GM21786 (cell line): ENCODE data around the gene CC2D2A.

Experiments used
- ATAC-seq: cut with Tn5 transposase; IDR thresholded peaks from one replicate; pipeline ENCODE4 v1.9.1; 2021; ENCODE audit not compliant: unreplicated experiment

CC2D2A gene

DNA sequence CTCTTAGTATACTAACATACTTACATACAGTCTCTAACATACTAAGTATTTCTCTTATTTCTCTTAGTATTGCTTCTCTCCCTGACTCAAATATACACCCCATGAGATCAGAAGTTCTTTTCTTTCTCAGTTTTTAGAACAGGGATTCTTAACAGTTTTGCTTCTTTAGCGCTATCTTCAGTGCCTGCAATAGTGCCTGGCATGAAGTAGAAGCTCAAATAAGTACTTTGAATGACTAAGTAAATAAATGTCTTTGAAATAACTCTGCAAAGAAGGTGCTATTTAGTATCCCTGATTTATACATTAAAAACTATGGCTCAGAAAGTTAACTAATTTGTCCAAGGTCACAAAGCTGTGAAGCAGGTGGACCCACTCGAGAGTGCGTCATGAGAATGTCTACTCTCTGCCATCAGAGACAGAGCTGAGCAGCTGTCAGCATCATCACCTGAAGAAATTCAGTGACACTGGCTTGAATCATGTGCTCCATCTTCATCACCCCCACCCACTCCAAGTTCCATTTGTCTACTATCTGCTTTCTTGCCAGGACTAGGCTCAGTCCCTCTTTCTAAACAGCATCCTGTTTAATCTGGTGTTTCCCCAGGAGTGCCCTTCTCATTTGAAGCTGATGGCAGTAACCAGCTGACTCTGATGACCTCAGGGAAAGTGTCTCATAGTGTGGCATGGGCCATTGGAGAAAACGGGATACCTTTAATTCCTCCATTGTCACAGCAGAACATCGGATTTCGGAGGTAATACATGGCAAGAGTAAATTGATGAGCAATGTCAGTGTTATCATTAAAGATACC lies 83.1 kb downstream of the CC2D2A start:
- no peak for ATAC-seq

DNA sequence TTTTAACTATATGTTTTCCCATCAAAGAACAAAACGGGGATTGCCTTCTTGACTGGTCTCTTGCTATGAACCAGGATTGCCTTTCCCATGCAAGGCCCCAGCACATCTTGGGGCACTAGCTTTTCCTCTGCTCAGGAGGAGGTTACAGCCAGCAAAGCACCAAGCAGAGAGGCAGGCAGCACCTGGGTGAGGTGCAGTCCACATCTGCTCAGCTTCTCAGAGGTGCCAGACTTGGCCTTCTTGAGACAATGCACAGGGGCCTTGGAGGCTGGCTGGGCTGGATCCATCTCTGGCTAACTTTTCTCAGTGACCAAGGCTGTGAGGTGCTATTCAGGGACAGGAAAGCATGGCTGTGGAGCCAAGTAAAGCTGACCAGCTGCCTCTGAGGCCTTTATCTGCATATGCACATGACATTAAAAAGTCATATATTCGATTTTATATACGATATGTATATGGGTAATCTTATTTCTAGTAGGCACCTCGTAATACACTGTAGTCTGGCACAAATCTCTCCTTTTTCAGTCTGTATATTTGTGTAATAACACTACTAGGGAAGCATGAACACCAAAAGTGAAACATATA lies 86.9 kb downstream of the CC2D2A start:
- no peak for ATAC-seq

DNA sequence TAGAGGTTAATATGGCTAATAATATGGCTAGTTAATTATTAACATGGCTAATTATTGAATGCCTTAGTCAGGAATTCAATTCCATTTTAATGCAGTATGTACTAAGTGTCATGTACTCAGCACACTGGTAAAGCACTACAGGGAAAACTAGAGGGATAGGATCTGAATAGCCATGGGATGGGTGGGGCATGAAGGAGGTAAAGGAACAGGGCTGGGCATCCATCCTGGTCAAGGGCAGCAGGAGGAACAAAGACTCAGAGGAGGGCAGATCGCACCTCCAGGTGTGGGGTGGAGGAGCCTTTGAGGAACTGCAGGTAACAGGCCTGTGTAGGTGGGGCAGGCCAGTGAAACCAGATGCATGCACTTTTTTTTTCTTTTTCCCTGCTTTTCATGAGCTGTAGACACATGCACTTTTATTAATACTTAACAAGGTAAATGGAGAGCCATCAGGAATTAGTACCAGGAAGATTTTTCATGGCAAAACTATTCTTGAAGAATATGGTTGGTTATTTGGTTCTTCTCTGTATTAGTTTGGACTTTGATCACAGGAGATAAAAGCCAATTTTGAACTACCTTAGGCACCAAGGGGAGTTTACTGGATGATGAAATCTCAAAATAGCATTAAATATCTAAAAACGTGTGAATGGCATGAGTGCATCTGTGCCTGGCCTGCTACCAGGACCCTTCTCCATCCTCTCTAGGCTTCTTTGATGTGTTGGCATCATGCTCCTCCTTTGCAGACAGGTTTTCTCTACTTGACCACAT lies 88.3 kb downstream of the CC2D2A start:
- no peak for ATAC-seq

DNA sequence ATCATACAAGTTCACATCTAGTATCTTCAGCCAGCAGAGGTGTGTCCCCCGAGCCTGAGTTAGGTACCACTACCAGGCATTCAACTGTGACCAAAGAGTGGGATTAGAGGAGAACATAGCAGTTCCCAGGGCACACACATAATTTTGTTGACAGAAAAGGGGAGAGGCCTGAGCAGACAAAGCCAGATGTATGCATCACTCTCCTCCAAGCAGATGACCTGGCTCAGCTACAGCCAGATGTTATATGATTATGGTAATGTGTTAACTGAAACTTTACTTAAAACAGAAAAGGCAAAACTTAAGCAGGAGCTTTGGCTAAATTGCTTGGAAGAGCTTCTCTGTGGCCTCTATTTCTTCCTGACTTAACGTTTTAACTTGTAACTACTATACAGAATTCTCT lies 88.9 kb downstream of the CC2D2A start:
- no peak for ATAC-seq

DNA sequence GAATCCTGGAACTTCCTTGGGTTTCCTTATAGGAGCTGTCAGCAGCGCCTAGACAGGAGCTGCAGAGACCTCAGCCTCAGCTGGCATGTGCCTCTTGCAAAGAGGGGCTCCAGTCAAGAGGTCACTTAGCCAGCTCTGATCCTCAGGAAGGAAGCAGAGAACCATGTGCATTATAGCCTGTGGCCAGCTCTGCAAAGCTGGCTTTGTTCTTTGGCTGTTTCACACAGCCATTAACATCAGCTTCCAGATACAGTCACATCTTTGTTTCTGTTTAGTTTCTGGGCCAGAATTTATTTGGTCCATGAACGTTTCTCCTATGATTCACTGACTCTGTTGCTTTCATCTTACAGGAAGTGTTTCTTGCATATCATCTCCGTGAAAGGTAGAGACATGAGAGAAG lies 92.4 kb downstream of the CC2D2A start:
- ATAC-seq, result no peak

DNA sequence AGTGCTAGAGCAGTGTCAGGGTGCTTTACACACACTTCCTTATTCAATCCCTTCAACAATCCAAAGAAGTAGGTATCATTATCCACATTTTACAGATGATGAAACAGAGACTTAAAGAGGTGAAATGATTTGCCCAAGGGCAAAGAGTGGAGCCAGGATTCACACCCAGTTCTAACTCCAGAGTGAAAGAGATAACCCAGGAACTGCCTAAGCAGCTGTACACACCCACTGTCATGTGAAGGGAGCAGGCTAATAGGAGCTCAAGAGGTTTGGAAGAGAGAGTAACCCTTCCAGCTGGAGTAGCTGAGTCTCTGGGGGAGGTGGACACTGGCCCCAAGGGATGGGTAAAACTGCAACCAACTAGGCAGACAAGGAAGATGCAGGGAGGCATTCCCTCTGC lies 92.9 kb downstream of the CC2D2A start:
- ATAC-seq, result no peak

DNA sequence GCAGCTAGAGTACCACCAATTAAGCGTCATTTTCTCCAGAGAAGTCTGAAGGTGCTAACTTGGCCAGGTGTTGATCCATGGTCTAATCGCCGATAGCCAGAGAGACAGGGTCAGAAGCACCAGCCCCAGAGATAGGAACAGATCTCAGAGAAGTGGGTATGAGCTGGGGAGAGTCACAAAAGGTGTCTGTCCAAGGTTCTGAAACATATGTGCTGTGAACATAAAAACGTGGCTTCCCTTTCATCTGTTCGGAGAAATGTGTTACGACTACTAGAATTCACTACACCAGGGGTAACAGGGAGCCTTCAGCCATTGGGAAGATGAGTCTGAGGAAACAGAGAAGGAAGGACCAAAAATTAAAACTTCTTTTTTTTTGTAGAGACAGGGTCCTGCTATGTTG lies 94.2 kb downstream of the CC2D2A start:
- ATAC-seq, result no peak

DNA sequence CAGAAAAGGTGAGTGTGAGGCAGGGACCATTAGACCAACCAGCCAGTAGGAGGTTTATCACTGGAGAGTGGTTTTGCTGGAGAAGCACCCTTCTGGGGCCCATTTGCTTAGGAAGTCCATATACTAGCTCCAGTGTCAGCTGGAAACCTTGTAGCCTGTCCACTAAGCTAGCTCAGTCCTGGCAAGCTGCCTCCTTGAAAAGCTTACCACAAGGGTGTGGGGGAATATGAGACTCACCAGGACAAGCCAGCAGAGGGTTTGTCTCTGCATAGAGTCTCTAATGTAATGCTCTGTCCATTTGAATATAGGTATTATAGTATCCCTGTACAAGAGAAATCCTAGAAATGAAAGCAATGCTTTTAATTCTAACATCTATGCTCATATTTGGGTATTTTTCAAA lies 99.1 kb downstream of the CC2D2A start:
- no peak for ATAC-seq

DNA sequence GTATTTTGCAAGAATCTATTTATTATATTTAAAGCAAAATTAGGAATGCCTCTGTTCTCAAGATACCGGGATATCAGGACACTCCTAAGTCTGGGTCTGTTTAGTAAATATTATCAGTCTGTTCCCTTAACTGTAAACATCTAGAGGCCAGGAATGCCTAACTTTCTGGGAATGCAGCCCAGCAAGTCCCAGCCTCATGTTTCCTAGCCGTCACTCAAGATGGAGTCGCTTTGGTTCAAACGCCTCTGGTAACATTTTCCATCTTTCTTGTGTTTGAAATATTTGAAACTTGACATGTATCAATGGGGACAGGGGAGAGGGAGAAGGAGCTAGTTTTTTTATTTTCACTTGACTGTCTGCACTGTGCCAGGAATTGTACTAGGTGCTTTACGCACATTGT lies 100.1 kb downstream of the CC2D2A start:
- ATAC-seq, result no peak

DNA sequence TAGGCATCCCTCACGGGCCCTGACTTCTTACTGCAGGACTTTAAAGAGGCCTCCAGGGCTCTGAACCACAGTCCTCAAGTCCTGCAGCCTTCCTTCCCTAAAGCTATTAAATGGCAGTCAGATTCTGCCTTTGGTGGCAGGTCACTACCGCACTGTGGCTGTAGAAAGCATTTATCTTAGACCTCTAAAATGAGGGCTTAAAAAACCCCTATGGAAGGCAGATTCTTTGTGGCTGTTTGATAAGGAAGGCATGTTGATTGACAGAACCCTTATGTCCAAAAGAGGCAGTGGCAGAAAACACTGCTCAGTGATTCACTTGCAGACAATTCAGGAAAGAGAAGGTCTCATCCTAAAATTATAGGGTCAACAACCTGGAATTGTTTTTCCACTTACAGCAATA lies 106.3 kb downstream of the CC2D2A start:
- no peak for ATAC-seq

DNA sequence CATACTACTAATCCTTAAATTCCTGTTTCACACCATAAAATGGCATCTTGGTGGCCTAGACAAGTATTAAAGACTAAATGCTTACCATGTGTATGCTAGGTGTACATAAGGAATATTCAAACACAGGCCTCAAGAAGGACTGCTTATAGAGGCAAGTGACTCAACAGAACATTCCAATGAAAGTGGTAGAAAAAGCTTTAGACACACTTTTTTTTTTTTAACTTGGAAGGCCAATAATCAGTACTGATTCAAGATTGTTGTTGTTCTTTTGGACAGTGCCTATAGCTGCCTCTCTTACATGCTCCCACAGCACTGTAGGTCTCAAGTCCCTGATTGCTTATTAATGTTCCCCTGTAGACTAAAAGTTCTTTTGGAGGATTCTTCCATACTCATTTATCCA lies 107.8 kb downstream of the CC2D2A start:
- ATAC-seq, result no peak

DNA sequence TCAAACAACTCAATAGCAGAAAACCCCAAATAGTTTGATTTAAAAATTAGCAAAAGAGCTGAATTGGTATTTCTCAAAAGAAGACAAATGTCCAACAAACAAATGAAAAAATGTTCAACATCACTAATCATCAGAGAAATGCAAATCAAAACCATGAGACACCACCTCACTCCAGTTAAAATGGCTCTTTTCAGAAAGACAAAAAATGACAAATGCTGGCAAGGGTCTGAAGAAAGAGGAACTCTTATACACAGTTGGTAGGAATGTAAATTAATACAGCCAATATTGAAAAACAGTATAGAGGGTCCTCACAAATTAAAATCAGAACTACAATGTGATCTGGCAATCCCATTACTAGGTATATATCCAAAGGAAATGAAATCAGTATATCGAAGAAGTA lies 115.1 kb downstream of the CC2D2A start:
- ATAC-seq, result no peak

DNA sequence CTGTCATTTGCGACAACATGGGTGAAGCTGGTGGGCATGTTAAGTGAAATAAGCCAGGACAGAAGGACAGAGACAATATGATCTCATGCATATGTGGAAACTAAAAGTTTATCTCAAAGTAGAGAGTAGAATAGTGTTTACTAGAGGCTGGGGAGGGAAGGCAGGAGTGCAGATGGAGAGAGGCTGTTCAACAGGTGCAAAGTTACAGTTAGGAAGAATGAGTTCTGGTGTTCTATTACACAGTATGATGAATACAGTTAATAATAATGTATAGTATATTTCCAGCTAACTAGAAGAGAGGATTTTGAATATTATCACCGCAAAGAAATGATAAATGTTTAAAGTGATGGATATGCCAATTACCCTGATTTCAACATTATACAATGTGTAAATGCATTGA lies 115.6 kb downstream of the CC2D2A start:
- ATAC-seq, result no peak

DNA sequence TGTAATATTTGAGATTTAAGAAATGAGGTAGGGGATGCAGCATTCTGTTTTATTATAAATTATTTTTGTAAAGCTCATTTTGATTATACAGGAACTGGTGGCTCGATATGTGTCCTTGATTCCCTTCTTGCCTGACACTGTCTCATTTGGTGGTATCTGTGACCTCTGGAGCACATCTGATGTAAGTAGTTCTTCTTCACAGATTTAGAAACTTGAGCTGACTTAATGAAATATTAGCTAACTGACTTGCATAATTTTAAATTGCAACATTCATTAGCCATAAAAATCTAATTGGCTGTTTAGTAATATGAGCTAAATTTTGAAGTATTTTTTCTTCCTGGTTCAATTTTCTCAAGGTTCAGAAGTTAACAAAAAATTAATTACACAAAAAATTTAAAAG lies 116.4 kb downstream of the CC2D2A start:
- ATAC-seq, result no peak

DNA sequence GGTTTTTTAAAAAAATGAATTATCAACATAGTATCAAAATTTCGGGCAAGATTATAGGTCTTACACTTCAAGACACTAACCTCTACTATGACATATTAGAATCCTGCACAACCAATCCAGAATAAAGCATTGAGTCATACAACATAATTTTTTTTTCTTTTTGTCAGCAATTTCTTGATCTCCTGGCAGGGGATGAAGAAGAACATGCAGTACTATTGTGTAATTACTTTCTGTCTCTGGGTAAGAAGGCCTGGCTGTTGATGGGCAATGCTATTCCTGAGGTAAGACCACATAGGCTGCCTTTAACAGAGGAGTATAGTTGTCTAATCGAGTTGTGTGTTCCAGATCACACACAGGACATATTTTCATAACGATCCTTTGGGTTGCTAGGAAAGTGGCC lies 118.0 kb downstream of the CC2D2A start:
- ATAC-seq, result no peak

DNA sequence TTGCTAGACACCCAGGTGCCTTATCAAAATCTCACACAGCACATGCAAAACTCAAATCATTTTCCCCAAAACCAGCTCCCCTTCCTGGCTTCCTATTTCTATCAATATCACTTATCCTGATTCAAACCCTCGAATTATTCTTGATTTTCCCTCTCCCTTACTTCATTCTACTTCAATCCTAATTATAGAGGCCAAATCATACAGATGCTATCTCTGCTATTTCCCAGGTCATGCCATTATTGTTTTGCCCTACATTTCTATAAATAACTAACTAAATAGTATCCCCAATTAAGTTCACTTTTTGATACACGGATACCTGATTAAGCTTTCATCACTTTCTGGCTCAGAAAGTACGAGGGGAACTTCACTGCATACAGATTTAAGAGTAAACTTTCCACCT lies 123.1 kb downstream of the CC2D2A start:
- ATAC-seq, result no peak

DNA sequence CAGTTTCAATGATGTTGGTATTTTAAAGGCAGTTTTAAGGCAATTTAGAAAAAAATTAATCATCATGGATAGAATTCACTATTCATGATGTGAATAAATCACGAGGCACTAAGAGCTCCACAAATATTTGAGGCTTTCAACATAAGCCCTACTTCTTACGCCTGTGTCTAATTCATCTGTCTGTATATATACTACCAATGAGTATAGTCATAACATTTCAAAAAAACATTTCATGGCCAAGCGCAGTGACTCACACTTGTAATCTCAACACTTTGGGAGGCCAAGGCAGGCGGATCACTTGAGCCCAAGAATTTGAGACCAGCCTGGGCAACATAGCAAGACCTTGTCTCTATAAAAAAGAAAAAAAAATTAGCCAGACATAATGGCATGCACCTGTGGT lies 129.0 kb downstream of the CC2D2A start:
- no peak for ATAC-seq

DNA sequence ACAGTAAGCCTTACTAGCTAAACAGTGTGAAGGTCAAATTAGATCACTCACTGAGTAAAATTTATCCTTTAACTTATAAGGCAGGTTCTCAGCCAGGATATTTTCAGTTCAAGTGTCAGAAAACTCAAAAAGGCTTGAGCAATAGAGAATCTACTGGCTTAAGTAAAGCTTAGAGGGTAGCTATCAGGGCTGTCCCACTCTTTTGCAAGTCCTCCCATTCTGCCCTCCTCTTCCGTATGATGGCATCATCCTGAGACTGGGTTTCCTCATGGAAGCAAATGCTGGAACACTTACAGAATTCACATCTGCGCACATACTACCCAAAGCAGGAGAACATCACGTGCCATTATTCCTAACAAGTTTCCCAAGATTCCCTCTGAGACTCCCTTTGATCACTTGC lies 130.5 kb downstream of the CC2D2A start:
- no peak for ATAC-seq

DNA sequence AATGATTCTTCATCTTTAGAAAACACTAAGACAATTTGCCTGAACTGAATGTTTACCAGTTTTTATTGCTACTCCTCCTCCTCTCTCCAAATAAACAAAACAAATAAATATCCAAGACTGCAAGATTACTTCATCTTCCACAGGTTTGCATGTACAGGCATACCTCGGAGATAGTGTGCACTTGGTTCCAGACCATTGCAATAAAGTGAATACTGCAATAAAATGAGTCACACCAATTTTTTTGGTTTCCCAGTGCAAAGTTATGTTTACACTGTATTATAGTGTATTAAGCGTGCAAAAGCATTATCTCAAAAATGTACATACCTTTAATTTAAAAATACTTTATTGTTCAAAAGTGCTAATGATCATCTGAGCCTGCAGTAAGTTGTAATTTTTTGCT lies 132.2 kb downstream of the CC2D2A start:
- no peak for ATAC-seq

DNA sequence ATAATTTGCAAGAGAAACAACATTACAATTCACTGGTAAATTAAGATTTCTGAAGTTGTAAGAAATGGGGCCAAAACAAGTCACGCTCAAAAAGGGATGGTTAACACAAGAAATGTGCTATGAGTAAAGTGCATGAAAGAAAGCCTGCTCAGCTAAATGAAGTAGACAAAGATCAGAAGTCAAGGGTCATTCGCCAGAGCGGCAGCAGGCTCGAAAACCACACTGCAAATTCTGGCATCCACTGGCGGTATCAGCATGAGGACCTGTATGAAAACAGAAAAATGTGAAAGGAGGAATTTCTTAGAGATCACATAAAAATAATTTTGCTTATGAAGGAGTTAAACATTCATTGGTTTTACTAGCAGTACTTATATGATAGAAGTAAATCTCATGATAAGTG lies 135.9 kb downstream of the CC2D2A start:
- no peak for ATAC-seq

DNA sequence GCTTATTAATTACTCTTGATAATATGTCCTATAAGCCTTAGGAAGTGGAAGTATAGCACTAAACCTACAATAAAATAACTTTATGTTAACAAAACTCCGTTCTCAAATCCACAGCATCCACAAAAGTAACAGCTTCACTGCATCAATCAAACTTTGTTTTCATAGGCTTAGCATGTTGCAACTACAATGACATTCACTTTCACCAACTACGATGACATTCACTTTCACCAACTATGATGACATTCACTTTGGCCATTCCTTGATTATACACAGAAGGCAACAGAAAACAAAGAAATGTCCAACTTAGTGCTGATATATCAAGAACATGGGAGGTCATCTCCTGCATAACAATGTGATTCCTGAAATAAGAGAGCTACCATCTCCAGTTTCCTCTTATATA lies 141.2 kb downstream of the CC2D2A start:
- no peak for ATAC-seq

DNA sequence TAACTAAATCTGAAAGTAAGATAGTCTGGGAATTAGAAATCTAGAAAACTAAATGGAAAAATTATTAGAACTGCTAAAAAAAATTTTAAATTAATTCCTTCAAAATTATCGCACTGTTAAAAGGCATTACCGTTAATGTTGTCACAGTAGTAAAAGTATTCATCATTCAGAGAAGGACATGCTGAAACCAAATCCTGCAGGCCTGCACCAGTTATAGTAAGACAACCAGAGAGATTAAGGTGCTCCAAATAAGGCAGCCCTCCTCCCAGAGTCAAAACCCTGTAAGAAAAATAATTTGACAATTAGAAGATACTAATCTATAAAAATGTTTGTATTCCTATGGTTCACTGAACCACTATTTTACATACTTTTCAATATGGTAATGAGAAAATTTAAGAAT lies 142.5 kb downstream of the CC2D2A start:
- no peak for ATAC-seq
